Lower leg skin (tissue), 3 donors: ENCODE data around the gene C9orf72.

ENCODE experiments used
- POLR2A ChIP-seq, 2 donors: fragments of 450-650 bp; IDR thresholded peaks; one replicate each; pipeline ENCODE4 v1.6.1; 2016 to 2017; ENCODE audit warnings: antibody characterized with exemption in 2 of 2, mild to moderate bottlenecking in 1 of 2, moderate library complexity in 1 of 2
- TF ChIP-seq, protein P1 (sequence below), 3 donors: fragments of 450-650 bp; IDR thresholded peaks; one replicate each; pipeline ENCODE4 v1.5.1; 2016; ENCODE audit warnings: antibody characterized with exemption in 3 of 3, mild to moderate bottlenecking in 3 of 3, moderate library complexity in 2 of 3

- TF ChIP-seq POLR2A (IDR thresholded peaks at IDR 0.05), result no peak
- TF ChIP-seq, protein P1, sequence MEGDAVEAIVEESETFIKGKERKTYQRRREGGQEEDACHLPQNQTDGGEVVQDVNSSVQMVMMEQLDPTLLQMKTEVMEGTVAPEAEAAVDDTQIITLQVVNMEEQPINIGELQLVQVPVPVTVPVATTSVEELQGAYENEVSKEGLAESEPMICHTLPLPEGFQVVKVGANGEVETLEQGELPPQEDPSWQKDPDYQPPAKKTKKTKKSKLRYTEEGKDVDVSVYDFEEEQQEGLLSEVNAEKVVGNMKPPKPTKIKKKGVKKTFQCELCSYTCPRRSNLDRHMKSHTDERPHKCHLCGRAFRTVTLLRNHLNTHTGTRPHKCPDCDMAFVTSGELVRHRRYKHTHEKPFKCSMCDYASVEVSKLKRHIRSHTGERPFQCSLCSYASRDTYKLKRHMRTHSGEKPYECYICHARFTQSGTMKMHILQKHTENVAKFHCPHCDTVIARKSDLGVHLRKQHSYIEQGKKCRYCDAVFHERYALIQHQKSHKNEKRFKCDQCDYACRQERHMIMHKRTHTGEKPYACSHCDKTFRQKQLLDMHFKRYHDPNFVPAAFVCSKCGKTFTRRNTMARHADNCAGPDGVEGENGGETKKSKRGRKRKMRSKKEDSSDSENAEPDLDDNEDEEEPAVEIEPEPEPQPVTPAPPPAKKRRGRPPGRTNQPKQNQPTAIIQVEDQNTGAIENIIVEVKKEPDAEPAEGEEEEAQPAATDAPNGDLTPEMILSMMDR (IDR thresholded peaks at IDR 0.05), result no peak
These were observed 11.6 kb downstream of the C9orf72 start for GRCh38 chr9:27561685-27562084.
